HepG2 (cell line): ENCODE measurements around the gene FAM53B. TPM values are rescaled to one million over a fixed set of nuclear protein-coding genes. Genes with fewer than 3 reads are reported as not detected.

Source experiments
- ATAC-seq: fragments of 200-7000 bp; cut with Tn5 transposase; 3 replicates; pipeline ENCODE4 v1.9.1; 2020; ENCODE audit warnings: mild to moderate bottlenecking, moderate library complexity
- BruUV-seq: library from RNA; stranded (reverse); fragments of 400-500 nt; replicated peaks from 2 replicates; lab custom pipeline; 2021; lab: Mats Ljungman, UMichigan
- CTCF ChIA-PET: fragments of 300-600 bp; formaldehyde crosslinking; extraction: SDS; loops from one replicate; lab custom pipeline; 2021; ENCODE audit warnings: low total read pairs, inconsistent platforms, low intra/inter-chr PET ratio; lab: Yijun Ruan, JAX
- POLR2A ChIA-PET: fragments of 350-600 bp; sonication (Branson Sonifier 250); formaldehyde crosslinking; loops from one replicate; lab custom pipeline; 2020; ENCODE audit warnings: antibody characterized with exemption, inconsistent platforms; lab: Yijun Ruan, JAX
- DNase-seq: peaks from one replicate; pipeline ENCODE4 v3.0.0-alpha.2; 2015; ENCODE audit warnings: low spot score
- FAIRE-seq: peaks from 3 replicates; lab custom pipeline; 2011; peaks lifted over from hg19 to GRCh38; lab: Jason Lieb, UNC
- H2AFZ ChIP-seq: one replicate; pipeline ENCODE4 v1.6.1; 2011; ENCODE audit warnings: low read length, inconsistent platforms
- H3K27ac ChIP-seq: fragments of 300-600 bp; 3 replicates; pipeline ENCODE4 v1.8.0; 2011; ENCODE audit warnings: mixed run types, mild to moderate bottlenecking, mixed read lengths, low read length, inconsistent platforms; ENCODE audit not compliant: insufficient read depth; ENCODE audit errors: extremely low read length
- H3K27me3 ChIP-seq, 2 experiments: fragments of 200-600 bp in 1 of 2; 2 replicates in 1 of 2; 3 replicates in 1 of 2; pipeline versions ENCODE4 v1.6.0 to v1.8.0; 2011; ENCODE audit warnings: low read length in 2 of 2, mild to moderate bottlenecking in 2 of 2, moderate library complexity in 2 of 2, inconsistent platforms in 1 of 2; ENCODE audit not compliant: insufficient read depth in 2 of 2, control insufficient read depth in 1 of 2
- H3K36me3 ChIP-seq, 2 experiments: fragments of 200-600 bp in 1 of 2; replicated peaks in 1 of 2; 2 replicates in 1 of 2; 3 replicates in 1 of 2; pipeline versions ENCODE4 v1.5.1 to v1.8.0; 2011; ENCODE audit warnings: low read length in 2 of 2, inconsistent platforms in 1 of 2; ENCODE audit not compliant: insufficient read depth in 2 of 2, control insufficient read depth in 1 of 2
- H3K4me1 ChIP-seq: 2 replicates; pipeline ENCODE4 v1.5.1; 2012; ENCODE audit warnings: low read length, inconsistent platforms; ENCODE audit not compliant: insufficient read depth
- H3K4me2 ChIP-seq: 2 replicates; pipeline ENCODE4 v1.6.0; 2011; ENCODE audit warnings: low read depth, low read length, inconsistent platforms
- H3K4me3 ChIP-seq, 3 experiments: fragments of 200-600 bp in 1 of 3; sonication (generic), shearing (Covaris generic) in 1 of 3; replicated peaks in 1 of 3; 2 replicates each; pipeline ENCODE4 v1.5.1; 2011 to 2016; ENCODE audit warnings: low read length in 3 of 3, inconsistent platforms in 2 of 3, low read depth in 2 of 3, mild to moderate bottlenecking in 2 of 3, control low read depth in 1 of 3, mixed read lengths in 1 of 3; ENCODE audit not compliant: insufficient read depth in 1 of 3
- H3K79me2 ChIP-seq: one replicate; pipeline ENCODE4 v1.6.1; 2011; ENCODE audit warnings: low read length, inconsistent platforms; ENCODE audit not compliant: insufficient read depth
- H3K9ac ChIP-seq: 2 replicates; pipeline ENCODE4 v1.6.0; 2011; ENCODE audit warnings: mild to moderate bottlenecking, low read depth, low read length, inconsistent platforms; ENCODE audit not compliant: insufficient read depth
- H3K9me3 ChIP-seq: 2 replicates; pipeline ENCODE4 v1.5.1; 2012; ENCODE audit warnings: mild to moderate bottlenecking, low read length
- H4K20me1 ChIP-seq: 2 replicates; pipeline ENCODE4 v1.6.0; 2011; ENCODE audit warnings: inconsistent platforms, mild to moderate bottlenecking, low read length, moderate library complexity; ENCODE audit not compliant: insufficient read depth
- ARNT ChIP-seq: fragments of 450-650 bp; IDR thresholded peaks from 2 replicates; pipeline ENCODE4 v1.6.1; 2017
- ZKSCAN5 ChIP-seq: sonication (generic); formaldehyde crosslinking; IDR thresholded peaks from 2 replicates; pipeline ENCODE4 v1.5.1; 2020; ENCODE audit warnings: mild to moderate bottlenecking, missing genetic modification reagents
- ZNF446 ChIP-seq: sonication (generic); formaldehyde crosslinking; IDR thresholded peaks from 2 replicates; pipeline ENCODE4 v1.5.0; 2020; ENCODE audit warnings: mild to moderate bottlenecking, missing genetic modification reagents
- WGBS: methylation state at CpG from one replicate; pipeline ENCODE4 v1.1.6; 2017; ENCODE audit warnings: low lambda C conversion rate; 5-methylcytosine and 5-hydroxymethylcytosine counted together
- in situ Hi-C: cut with HindIII; loops from 2 replicates; pipeline ENCODE4 v1.10.0; 2017; ENCODE audit warnings: low pct_unique_long_range_greater_than_20kb; ENCODE audit not compliant: extremely low pct_ligation_motif_present
- intact Hi-C: fragments of 100-400 bp; cut with micrococcal nuclease; formaldehyde crosslinking; loops from one replicate; pipeline ENCODE4 v1.10.0; 2022; ENCODE audit not compliant: unreplicated experiment
- polyA plus RNA-seq, 8 experiments: library from polyadenylated mRNA; depleted of rRNA in 3 of 8; stranded (reverse) in 7 of 8; unstranded in 1 of 8; fragments of >200 nt; fragmentation: Illumina TruSeq in 4 of 8; extraction: Trizol in 4 of 8; gene quantifications; 2 replicates each; pipeline versions ENCODE4 v1.2.1 to v1.2.3, GENCODE V29; 2011 to 2016; ENCODE audit warnings: low read depth in 4 of 8, missing spikeins in 1 of 8, mixed read lengths in 1 of 8; ENCODE audit not compliant: insufficient read depth in 1 of 8
- total RNA-seq, 5 experiments: library from RNA; depleted of rRNA; stranded (reverse); fragments of >200 nt; fragmentation: Illumina TruSeq; extraction: Trizol; gene quantifications; 2 replicates each; pipeline ENCODE4 v1.2.3, GENCODE V29; 2016; ENCODE audit warnings: low read depth in 1 of 5
- TF ChIP-seq, protein P1 (sequence below): sonication (generic); formaldehyde crosslinking; IDR thresholded peaks from 2 replicates; pipeline ENCODE4 v1.5.0; 2020; ENCODE audit warnings: mild to moderate bottlenecking, missing genetic modification reagents, borderline replicate concordance
- TF ChIP-seq, protein P2 (sequence below): IDR thresholded peaks from 2 replicates; pipeline ENCODE4 v1.6.1; 2018; ENCODE audit warnings: missing genetic modification reagents
- TF ChIP-seq, protein P3 (sequence below): sonication (generic); formaldehyde crosslinking; IDR thresholded peaks from 2 replicates; pipeline ENCODE4 v1.5.0; 2020; ENCODE audit warnings: missing genetic modification reagents
- TF ChIP-seq, protein P4 (sequence below): sonication (generic); formaldehyde crosslinking; IDR thresholded peaks from 2 replicates; pipeline ENCODE4 v1.4.0; 2020; ENCODE audit warnings: missing genetic modification reagents

FAM53B gene
- total and polyA plus RNA-seq, 2 of the 13 experiments (the other 11 are each of a cell fraction or from before 2014, with no cell fraction given), result 6.4 to 19.3 TPM

DNA sequence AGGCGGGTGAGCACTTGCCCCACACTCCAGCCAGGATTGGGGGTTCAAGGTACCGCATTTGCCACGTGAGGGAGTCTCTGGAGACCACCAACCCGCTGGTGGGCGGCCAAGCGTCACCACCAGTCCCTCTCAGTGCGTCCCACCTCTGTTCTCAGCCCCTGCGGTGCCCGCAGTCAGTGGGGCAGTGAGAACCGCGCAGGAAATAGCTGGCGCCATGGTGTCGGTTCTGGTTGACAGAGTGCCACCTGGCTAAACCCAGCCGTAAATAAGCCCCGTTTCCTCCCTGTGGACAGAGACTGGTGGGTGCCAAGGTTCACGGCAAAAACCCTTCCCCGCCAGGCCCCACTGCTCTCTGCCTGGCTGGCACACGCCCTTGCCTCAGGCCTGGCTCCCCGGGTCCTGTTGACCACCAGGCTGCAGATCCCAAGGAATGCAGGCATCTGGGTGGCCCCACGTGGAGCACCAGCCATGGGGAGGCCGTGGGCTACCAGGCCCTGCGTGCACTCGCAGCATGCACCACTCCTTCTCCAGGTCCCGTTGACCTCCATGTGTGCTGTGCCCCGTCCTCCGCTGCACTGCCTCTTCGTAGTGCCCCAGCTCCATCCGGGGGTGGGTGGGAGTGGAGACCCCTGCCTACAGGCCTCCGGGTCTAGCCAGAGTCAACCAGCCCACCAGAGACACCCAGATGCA is 142.6 kb downstream of the FAM53B start (continued):
- TF ChIP-seq, protein P1, sequence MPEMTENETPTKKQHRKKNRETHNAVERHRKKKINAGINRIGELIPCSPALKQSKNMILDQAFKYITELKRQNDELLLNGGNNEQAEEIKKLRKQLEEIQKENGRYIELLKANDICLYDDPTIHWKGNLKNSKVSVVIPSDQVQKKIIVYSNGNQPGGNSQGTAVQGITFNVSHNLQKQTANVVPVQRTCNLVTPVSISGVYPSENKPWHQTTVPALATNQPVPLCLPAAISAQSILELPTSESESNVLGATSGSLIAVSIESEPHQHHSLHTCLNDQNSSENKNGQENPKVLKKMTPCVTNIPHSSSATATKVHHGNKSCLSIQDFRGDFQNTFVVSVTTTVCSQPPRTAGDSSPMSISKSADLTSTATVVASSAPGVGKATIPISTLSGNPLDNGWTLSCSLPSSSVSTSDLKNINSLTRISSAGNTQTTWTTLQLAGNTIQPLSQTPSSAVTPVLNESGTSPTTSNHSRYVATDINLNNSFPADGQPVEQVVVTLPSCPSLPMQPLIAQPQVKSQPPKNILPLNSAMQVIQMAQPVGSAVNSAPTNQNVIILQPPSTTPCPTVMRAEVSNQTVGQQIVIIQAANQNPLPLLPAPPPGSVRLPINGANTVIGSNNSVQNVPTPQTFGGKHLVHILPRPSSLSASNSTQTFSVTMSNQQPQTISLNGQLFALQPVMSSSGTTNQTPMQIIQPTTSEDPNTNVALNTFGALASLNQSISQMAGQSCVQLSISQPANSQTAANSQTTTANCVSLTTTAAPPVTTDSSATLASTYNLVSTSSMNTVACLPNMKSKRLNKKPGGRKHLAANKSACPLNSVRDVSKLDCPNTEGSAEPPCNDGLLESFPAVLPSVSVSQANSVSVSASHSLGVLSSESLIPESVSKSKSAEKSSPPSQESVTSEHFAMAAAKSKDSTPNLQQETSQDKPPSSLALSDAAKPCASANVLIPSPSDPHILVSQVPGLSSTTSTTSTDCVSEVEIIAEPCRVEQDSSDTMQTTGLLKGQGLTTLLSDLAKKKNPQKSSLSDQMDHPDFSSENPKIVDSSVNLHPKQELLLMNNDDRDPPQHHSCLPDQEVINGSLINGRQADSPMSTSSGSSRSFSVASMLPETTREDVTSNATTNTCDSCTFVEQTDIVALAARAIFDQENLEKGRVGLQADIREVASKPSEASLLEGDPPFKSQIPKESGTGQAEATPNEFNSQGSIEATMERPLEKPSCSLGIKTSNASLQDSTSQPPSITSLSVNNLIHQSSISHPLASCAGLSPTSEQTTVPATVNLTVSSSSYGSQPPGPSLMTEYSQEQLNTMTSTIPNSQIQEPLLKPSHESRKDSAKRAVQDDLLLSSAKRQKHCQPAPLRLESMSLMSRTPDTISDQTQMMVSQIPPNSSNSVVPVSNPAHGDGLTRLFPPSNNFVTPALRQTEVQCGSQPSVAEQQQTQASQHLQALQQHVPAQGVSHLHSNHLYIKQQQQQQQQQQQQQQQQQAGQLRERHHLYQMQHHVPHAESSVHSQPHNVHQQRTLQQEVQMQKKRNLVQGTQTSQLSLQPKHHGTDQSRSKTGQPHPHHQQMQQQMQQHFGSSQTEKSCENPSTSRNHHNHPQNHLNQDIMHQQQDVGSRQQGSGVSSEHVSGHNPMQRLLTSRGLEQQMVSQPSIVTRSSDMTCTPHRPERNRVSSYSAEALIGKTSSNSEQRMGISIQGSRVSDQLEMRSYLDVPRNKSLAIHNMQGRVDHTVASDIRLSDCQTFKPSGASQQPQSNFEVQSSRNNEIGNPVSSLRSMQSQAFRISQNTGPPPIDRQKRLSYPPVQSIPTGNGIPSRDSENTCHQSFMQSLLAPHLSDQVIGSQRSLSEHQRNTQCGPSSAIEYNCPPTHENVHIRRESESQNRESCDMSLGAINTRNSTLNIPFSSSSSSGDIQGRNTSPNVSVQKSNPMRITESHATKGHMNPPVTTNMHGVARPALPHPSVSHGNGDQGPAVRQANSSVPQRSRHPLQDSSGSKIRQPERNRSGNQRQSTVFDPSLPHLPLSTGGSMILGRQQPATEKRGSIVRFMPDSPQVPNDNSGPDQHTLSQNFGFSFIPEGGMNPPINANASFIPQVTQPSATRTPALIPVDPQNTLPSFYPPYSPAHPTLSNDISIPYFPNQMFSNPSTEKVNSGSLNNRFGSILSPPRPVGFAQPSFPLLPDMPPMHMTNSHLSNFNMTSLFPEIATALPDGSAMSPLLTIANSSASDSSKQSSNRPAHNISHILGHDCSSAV (CRISPR knock-in tag), result no peak

DNA sequence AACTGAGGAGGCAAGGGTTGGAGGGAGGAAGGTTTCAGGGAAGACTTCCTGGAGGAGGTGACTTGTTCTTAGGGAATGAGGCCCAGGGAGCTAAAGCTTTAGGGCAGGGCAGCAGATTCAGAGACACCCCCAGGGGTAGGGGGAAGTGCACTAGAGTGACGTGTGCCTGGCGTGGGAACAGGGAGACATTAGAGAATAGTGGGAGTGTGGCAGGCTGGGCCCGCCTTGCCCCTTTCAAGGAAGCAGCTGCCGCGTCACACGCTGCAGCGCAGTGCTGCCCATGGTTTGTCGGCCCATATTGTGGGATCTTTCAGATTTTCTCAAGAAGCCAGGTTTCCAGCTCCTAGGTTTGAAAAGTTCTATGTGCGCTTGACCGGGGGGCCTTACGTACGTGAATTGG is 143.2 kb downstream of the FAM53B start:
- WGBS, result 77% methylated on average over 9 of the region's 12 CpGs
- intact Hi-C loops, result no loop called here
- ChIA-PET POLR2A (no interaction called here), CTCF (no interaction called here)
- Histone ChIP-seq H2AFZ (no peak overlapping the region), H3K4me1 (peaks cover 56% of the 10 kb centered on the region), H3K36me3 (no peaks in the 10 kb centered on the region), H3K27ac (no peak overlapping the region), H3K27me3 (no peaks in the 10 kb centered on the region), H3K79me2 (no peaks in the 10 kb centered on the region), H4K20me1 (no peaks in the 10 kb centered on the region), H3K4me3 (no peak overlapping the region), H3K9ac (no peak overlapping the region), H3K9me3 (no peaks in the 10 kb centered on the region), H3K4me2 (no peak overlapping the region)
- ATAC-seq (no peak), FAIRE-seq (no peak), DNase-seq (no peak)
- in situ Hi-C loops, result no loop called here
- no TSS peak for BruUV-seq
- TF ChIP-seq, protein P2, sequence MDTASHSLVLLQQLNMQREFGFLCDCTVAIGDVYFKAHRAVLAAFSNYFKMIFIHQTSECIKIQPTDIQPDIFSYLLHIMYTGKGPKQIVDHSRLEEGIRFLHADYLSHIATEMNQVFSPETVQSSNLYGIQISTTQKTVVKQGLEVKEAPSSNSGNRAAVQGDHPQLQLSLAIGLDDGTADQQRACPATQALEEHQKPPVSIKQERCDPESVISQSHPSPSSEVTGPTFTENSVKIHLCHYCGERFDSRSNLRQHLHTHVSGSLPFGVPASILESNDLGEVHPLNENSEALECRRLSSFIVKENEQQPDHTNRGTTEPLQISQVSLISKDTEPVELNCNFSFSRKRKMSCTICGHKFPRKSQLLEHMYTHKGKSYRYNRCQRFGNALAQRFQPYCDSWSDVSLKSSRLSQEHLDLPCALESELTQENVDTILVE (CRISPR knock-in tag), result no peak
- TF ChIP-seq ZKSCAN5 (no peak), ARNT (no peak), ZNF446 (CRISPR knock-in tag) (no peak)
- TF ChIP-seq, protein P3, sequence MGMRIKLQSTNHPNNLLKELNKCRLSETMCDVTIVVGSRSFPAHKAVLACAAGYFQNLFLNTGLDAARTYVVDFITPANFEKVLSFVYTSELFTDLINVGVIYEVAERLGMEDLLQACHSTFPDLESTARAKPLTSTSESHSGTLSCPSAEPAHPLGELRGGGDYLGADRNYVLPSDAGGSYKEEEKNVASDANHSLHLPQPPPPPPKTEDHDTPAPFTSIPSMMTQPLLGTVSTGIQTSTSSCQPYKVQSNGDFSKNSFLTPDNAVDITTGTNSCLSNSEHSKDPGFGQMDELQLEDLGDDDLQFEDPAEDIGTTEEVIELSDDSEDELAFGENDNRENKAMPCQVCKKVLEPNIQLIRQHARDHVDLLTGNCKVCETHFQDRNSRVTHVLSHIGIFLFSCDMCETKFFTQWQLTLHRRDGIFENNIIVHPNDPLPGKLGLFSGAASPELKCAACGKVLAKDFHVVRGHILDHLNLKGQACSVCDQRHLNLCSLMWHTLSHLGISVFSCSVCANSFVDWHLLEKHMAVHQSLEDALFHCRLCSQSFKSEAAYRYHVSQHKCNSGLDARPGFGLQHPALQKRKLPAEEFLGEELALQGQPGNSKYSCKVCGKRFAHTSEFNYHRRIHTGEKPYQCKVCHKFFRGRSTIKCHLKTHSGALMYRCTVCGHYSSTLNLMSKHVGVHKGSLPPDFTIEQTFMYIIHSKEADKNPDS, result no peak
- TF ChIP-seq, protein P4, sequence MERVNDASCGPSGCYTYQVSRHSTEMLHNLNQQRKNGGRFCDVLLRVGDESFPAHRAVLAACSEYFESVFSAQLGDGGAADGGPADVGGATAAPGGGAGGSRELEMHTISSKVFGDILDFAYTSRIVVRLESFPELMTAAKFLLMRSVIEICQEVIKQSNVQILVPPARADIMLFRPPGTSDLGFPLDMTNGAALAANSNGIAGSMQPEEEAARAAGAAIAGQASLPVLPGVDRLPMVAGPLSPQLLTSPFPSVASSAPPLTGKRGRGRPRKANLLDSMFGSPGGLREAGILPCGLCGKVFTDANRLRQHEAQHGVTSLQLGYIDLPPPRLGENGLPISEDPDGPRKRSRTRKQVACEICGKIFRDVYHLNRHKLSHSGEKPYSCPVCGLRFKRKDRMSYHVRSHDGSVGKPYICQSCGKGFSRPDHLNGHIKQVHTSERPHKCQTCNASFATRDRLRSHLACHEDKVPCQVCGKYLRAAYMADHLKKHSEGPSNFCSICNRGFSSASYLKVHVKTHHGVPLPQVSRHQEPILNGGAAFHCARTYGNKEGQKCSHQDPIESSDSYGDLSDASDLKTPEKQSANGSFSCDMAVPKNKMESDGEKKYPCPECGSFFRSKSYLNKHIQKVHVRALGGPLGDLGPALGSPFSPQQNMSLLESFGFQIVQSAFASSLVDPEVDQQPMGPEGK (CRISPR knock-in tag), result no peak
